Measurements from ENCODE around the gene KBTBD12. TPM values are rescaled to one million over a fixed set of nuclear protein-coding genes. Genes with fewer than 3 reads are reported as not detected.

The KBTBD12 gene
- total RNA-seq, 1 donor: under 0.01 TPM

GRCh38 chr3:128014548-128014947 lies 99.5 kb downstream of the KBTBD12 start:
- DNase-seq (ENCODE audit: low read depth): no peak
- TF ChIP-seq, protein P1, sequence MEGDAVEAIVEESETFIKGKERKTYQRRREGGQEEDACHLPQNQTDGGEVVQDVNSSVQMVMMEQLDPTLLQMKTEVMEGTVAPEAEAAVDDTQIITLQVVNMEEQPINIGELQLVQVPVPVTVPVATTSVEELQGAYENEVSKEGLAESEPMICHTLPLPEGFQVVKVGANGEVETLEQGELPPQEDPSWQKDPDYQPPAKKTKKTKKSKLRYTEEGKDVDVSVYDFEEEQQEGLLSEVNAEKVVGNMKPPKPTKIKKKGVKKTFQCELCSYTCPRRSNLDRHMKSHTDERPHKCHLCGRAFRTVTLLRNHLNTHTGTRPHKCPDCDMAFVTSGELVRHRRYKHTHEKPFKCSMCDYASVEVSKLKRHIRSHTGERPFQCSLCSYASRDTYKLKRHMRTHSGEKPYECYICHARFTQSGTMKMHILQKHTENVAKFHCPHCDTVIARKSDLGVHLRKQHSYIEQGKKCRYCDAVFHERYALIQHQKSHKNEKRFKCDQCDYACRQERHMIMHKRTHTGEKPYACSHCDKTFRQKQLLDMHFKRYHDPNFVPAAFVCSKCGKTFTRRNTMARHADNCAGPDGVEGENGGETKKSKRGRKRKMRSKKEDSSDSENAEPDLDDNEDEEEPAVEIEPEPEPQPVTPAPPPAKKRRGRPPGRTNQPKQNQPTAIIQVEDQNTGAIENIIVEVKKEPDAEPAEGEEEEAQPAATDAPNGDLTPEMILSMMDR (IDR thresholded peaks at IDR 0.05; ENCODE audit: insufficient read depth, low read length): no peak
- no peak overlapping the region for H3K4me3 ChIP-seq (ENCODE audit: low read depth, low read length)

DNA sequence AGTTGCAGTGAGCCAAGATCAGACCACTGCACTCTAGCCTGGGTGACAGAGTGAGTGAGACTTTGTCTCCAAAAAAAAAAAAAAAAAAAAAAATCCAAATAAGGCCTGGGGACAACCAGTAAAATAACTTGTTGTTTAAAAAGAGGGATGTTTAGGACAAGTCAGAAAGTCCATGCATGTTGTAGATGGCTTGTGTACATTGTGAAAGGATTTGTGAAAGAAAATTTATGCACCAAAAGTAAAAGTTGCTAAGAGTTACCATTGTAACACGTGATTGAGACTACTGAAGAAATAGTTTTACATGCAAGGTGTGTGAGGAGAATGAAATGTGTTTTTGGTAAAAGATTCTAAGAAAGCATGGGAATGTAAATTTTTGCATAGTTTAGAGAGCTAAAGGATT lies 101.5 kb downstream of the KBTBD12 start:
- no peak for DNase-seq (ENCODE audit: low read depth)
- H3K4me3 ChIP-seq (ENCODE audit: low read depth, low read length): no peak overlapping the region
- TF ChIP-seq, protein P1 (IDR thresholded peaks at IDR 0.05; ENCODE audit: insufficient read depth, low read length): no peak

DNA sequence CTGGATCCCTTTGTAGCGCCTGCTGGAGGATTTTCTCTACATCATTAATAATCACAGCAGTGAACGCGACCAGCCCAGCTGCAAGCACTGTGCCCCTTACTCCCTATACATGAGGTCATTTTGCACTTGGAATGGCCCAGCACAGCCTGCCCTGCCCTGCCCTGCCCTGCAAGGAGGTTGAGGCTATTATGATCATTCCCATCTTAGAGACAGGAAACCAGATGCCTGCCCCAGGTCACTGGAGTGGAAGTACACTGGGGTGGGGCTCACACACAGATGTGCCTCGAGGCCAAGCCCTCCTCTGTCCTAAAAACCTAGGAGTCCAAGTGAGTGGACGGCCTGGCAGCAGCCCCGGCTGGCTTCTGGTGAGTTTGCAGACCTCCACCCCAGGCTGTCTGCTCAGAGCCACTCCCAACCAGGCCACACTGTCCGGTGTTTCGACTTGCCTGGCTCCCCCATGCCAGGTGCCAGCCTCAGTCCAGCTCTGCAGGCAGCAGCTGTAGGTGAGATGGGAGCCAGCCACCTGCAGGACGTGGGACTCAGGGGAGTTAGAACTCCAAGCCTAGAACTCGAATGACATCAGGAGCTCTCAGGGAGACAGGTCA lies 106.8 kb downstream of the KBTBD12 start:
- TF ChIP-seq, protein P1 (IDR thresholded peaks at IDR 0.05; ENCODE audit: insufficient read depth, low read length): no peak
- DNase-seq (ENCODE audit: low read depth): no peak
- no peak overlapping the region for H3K4me3 ChIP-seq (ENCODE audit: low read depth, low read length)

GRCh38 chr3:128033102-128033501 lies 118.1 kb downstream of the KBTBD12 start:
- no peak overlapping the region for H3K4me3 ChIP-seq (ENCODE audit: low read depth, low read length)

GRCh38 chr3:128036119-128036518 lies 121.1 kb downstream of the KBTBD12 start:
- H3K4me3 ChIP-seq (ENCODE audit: low read depth, low read length): no peak overlapping the region
- no peak for DNase-seq (ENCODE audit: low read depth)
- TF ChIP-seq, protein P1 (IDR thresholded peaks at IDR 0.05; ENCODE audit: insufficient read depth, low read length): no peak

More at GRCh38 chr3:128033102-128033501, 118.1 kb downstream of the KBTBD12 start:
- TF ChIP-seq, protein P1 (IDR thresholded peaks at IDR 0.05; ENCODE audit: insufficient read depth, low read length): no peak
- DNase-seq (ENCODE audit: low read depth): no peak

Small RNA genes within 50 kb of the gene (small RNA-seq; reads per million reads assigned to genes)
- gene RNA5SP139: not detected

Other genes with a start within 250 kb of the KBTBD12 start
- gene ABTB1, start 242.3 kb upstream of the KBTBD12 start, total RNA-seq (ENCODE audit: low replicate concordance): 8.2 and 19.5 TPM in 2 replicates
- gene MGLL, start 92.7 kb upstream of the KBTBD12 start, total RNA-seq (ENCODE audit: low replicate concordance): 8.3 and 25.8 TPM in 2 replicates
- 120 and 406 TPM in 2 replicates for gene SEC61A1, start 137.2 kb downstream of the KBTBD12 start, total RNA-seq (ENCODE audit: low replicate concordance)
- gene RUVBL1, start 208.6 kb downstream of the KBTBD12 start, total RNA-seq (ENCODE audit: low replicate concordance): 47.8 and 50.6 TPM in 2 replicates
- gene EEFSEC, start 238.2 kb downstream of the KBTBD12 start, total RNA-seq (ENCODE audit: low replicate concordance): 2.9 and 8.1 TPM in 2 replicates